OCI-M2 (cell line): ENCODE results near the gene ZRANB1.

Experiments
- DNase-seq: peaks from one replicate; lab custom pipeline; 2025; ENCODE audit not compliant: unreplicated experiment; lab: John Stamatoyannopoulos, UW

Gene ZRANB1

DNA sequence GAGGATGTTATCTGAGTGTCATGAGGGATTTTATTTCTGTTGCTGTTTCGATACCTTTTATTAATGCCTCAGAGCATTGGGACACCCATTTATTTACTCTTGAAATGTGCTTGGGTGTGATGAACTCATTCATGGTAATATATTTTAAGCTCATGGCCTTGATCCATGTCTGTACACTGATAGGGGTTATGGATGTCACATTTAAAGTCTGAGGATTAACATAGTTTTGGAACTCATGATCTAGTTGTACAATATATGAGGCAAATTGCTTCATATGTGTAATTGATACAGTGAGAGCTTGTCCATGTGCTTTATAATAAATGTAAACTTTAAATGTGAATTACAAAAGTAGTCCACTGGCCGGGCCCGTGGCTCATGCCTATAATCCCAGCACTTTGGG lies 23.0 kb upstream of the ZRANB1 start:
- DNase-seq: no peak

DNA sequence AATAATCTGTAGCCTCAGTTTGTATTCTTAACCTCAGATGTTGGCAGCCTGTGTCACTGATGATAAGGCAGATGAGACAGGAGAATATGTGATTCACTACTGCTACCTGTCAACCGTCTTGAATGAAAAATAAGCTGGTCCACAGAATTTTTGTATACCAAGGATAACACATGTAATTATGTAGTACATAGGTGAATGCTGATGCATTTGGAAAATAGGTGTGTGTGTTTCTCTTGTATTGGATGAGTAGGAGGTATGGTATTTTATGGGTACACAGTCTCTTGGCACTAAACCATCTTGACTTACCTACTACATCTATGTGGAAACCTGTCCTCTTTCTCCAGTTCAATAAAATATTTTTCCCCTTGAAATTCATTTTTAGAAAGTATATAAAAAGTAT lies 20.7 kb upstream of the ZRANB1 start:
- no peak for DNase-seq

DNA sequence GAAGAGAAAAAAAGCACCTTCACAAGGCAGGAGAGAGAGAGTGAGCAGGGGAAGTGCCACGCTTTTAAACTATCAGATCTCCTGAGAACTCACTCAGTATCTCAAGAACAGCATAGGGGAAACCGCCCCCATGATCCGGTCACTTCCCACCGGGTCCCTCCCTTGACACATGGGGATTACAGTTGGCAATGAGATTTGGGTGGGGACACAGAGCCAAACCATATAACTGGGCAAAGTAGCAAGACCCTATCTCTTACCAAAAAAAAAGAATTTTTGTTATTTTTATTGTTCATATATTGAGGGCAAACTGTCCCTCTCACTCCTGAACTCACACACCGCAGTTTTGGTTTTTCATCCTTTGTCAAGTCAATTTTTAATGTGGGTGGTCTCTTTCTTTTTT lies 18.2 kb upstream of the ZRANB1 start:
- no peak for DNase-seq

DNA sequence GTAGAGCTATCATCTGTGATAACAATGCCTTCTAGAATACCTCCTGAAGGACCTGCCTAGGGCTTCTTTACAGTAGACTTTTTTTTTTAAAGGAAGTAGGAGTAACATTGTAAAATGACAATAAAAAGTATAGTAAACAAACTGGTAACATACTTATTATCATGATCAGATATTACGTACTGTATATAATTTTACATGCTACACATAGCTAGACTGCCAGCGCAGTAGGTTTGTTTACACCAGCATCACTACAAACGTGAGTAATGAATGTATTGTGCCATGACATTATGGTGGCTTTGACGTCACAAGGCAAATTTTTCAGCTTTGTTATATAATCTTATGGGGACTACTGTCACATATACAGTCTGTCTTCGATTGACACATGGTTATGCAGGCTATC lies 15.4 kb upstream of the ZRANB1 start:
- DNase-seq: no peak

DNA sequence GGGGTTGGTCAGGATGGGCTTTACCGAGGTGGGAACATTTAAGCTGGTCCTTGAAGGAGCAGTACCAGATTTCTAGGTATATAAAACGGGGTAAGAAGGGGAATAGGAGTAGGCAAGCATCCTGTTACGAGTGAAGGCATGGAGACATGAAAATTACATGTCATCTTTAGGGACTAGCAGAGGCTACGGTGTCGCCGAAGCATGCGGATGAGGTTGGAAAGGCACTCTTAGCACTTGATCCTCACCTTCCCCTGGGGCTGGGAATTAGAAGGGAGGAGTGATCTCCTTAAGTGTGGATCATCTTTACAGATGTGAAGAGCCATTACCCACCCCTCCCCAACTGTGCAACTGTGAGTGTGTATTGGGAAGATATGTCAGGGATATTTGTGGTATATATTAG lies 13.8 kb upstream of the ZRANB1 start:
- DNase-seq: no peak

DNA sequence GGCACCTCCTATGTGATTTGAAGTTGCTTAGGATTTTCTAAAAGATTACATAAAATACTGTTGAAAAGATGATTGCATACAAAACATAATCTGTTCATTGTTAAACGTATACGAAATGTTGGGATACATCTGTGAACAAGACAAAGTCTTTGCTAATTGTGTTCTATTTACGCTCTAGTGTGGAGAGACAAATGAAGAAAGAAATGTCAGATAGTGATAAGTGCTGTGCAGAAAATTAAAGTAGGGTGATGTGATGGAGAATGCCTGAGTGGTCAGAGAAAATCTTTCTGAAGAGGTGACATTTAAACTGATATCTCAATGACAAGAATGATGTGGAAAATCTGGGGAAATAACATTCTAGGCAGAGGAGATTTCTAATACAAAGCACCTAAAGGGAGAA lies 13.4 kb upstream of the ZRANB1 start:
- no peak for DNase-seq

DNA sequence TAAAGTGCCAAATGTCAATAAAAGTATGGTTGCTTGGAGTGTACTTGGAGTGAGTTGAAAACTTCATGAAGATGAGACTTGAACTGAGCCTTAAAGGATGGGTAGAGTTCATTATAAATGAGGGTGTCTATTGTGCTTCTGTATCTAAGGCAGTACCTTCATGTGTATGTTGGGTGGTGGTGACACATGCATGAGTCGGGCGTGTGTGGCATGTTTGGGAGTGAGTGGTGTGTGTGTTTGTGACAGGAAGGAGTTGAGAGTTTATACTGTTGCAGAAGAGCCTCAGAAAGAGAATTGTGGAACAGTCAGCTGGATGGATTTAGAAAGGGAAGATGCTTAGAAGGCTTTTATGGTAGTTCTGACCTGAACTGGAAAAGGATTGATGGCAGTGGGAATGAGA lies 6.0 kb upstream of the ZRANB1 start:
- DNase-seq: no peak

DNA sequence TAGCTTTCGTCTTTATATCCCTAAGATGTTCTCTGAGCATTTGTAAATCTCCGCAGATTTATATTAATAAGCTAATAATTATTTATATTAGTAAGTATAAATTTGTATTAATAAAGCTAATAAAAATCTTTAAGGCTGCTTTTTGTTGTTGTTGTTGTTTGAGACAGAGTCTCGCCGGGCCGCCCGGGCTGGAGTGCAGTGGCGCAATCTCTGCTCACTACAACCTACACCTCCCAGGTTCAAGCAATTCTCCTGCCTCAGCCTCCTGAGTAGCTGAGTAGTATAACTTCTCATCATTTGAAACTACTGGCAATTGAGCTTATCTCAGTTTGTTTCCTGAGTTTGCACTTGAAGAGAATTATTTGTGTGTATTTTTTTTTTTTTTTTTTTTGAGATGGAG lies 5.1 kb upstream of the ZRANB1 start:
- DNase-seq: no peak

DNA sequence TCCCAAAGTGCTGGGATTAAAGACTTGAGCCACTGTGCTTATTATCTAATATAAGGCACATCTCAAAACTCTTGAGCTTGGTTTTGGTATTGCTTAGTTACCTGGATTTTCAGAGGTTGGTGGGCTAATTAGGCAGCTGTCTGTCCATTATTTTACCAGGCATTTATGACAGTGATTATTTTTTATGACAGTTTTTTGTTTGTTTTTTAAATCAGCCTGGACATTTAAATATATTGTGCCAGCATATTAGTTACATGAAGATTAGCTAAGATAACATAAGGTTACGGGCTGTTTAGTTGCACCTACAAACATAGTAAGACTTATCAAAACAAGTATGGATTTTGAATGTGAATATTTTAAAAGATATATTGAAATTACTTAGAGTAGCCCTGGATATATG lies 2.6 kb upstream of the ZRANB1 start:
- DNase-seq: no peak

DNA sequence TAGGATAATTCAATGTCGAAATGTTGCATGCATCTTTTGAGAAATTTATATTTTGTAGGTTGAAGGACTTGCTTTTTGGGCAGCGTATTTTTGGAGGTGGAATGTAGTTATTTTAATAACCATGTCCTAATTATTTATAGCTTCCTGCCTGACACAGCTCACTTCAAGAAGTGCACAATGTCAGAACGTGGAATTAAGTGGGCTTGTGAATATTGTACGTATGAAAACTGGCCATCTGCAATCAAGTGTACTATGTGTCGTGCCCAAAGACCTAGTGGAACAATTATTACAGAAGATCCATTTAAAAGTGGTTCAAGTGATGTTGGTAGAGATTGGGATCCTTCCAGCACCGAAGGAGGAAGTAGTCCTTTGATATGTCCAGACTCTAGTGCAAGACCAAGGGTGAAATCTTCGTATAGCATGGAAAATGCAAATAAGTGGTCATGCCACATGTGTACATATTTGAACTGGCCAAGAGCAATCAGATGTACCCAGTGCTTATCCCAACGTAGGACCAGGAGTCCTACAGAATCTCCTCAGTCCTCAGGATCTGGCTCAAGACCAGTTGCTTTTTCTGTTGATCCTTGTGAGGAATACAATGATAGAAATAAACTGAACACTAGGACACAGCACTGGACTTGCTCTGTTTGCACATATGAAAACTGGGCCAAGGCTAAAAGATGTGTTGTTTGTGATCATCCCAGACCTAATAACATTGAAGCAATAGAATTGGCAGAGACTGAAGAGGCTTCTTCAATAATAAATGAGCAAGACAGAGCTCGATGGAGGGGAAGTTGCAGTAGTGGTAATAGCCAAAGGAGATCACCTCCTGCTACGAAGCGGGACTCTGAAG lies 620 bp downstream of the ZRANB1 start:
- DNase-seq: no peak

DNA sequence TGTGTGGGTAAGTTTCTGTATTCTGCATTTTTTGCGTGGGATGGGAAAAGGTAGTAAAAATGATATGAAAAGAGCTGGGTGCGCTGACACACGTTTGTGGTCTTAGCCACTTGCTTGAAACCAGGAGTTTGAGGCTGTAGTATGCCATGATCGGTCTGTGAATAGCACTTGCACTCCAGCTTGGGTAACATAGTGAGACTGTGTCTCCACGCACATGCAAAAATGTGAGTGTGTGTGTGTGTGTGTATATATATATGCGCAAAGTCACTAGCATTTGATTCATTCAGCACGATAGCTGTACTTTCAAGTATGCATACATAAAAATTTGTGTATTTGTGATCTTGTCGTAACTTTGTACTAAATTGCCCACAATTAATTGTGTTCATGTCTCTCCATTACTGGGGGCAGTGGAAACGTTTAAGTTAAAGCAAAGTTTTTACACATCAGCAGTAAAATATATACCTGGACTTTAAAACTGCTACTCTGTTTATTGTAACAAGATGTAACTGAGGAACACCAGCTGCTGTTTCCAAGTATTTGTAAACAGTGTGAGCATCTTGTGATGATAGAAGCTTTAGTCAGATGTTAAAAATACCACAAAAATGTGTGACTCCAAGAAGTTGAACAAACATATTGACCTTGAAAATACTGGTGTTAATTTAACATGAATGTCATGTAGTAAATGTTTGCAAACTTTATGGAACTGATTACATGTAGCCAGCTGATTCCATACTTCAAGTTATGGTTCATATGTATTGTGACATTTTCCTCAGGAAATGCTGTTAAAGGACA lies 1.6 kb downstream of the ZRANB1 start:
- DNase-seq: no peak

DNA sequence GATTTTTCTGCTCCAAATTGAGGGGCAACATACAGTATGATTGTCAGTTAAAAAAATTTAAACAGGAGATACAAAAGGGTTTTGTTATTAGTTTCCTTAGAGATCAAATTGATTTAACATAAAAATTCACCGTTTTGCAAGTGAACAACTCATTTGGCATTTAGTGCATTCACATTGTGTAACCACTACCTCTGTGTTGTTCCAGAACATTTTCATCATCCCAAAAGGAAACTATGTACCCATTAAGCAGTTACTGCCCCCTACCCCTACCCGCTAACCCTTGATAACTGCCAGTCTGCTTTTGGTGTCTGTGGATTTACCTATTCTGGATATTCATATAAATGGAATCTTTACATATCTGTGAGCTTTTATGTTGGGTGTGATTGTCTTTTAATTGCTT lies 3.1 kb downstream of the ZRANB1 start:
- DNase-seq: no peak

DNA sequence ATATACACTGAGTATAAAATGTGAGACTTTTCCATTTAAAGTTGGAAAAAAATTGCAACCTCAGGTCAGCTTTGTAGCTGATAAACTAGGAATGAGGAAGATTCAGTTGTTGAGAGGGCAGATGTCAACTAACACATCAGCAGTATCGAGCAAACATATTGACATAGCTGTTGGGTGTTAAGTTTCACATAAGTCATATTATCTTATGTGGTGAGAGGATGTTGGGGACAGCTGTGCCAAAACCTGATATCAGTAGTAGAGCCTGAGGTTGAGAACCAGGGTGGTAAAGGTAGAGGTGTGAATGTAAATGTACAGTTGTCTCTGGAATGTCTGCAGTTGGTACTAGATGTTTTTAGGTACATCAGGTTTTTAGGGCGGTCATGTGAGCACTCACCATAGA lies 5.0 kb downstream of the ZRANB1 start:
- DNase-seq: peak; percentile 66

DNA sequence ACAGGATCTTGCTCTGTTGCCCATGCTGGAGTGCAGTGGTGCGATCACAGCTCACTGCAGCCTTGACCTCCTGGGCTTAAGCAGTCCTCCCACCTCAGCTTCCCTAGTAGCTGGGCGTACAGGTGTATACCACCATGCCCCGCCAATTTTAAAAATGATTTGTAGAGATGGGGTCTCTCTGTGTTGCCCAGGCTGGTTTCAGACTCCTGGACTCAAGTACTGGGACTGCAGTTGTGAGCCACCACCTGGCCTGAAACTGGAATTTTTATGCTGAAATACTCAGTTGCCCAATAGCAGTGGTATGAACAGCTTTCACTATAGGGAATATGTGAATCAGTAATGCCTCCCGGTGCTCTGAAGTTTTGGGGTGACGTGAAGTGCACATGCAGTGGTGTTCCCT lies 7.6 kb downstream of the ZRANB1 start:
- DNase-seq: no peak

DNA sequence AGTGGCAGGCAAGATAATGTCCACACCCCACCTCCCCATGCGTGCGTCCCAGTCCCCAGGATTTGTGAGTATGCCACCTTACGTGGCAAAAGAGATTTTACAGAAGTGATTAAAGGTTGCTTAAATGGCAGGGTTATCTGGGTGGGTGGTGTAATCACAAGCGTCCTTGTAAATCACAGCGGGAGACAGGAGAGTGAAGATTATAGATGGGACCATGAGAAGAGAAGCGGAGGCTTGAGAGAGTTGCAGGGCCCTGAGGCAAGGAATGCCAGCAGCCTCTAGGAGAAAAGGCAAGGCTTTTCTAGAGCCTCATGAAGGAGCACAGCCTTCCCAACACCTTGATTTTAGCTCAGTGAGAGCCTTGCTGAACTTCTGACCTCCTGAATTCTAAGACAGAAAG lies 10.2 kb downstream of the ZRANB1 start:
- DNase-seq: no peak

DNA sequence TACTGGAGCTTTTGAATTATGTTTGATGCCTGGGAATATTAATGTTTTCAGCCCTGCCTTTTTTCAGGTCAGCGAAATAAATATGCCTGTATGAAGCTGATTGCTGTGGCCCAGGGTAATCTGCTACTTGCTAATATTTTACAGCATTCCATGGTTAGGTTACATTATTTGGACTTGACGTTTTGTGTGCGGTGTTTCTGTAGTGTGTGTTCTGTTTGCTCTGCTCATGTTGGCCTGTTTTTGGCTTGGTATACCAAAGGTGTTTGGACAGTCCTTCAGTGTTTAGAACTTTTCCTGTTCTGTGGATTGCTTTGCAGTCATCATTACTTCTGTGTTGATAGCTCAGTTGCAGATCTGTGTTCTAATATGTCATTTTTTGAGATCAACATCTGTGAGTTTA lies 11.5 kb downstream of the ZRANB1 start:
- no peak for DNase-seq

DNA sequence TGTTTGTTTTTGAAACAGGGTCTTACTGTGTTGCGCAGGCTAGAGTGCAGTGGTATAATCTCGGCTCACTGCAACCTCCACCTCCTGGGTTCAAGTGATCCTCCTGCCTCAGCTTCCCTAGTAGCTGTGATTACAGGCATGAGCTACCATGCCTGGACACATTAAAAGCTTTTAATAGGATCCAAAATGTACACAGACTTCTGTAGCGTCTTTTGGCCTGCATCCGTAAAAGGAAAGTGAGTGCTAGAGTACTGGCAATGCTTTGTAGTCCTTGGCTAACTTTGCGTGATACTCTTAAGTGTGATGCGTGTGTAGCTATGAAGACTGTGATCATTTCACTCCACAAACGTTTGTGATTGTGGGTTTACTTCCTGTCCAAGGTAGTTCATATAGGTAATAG lies 13.3 kb downstream of the ZRANB1 start:
- DNase-seq: no peak

DNA sequence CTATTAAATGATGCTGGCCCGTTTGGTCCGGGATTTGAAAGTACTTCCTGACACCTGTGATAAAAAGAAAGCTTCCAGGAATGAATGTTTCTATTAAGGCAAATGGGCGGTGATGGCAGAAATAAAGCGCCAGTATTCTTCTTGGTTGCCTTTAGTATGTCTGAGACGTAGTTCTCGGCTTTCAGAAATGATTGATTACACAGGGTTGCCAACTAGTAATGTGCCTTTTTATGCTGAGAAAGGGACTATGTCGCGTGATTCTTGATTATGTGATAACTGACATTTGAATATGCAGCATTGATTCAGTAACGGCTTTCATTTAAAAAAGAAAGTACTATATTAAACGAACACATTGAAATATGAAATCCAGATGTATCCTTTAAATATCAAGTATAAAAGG lies 13.9 kb downstream of the ZRANB1 start:
- DNase-seq: no peak

DNA sequence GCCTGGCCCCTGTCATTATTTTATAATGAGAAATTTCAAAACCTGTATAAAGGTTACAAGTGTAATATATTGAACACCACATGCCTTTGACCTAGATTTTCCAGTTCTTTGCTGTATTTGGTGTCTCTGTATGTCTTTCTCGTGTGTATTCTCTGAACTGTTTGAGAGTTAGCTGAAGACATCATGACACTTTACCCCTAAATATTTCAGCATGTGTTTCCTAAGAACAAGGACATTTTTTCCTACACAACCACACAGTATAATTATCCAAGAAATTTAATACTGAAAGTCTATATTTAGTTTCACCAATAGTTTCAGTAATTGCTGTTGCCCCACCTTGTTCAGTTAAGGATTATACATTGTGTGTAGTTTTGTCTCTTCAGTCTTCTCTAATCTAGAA lies 14.8 kb downstream of the ZRANB1 start:
- no peak for DNase-seq

DNA sequence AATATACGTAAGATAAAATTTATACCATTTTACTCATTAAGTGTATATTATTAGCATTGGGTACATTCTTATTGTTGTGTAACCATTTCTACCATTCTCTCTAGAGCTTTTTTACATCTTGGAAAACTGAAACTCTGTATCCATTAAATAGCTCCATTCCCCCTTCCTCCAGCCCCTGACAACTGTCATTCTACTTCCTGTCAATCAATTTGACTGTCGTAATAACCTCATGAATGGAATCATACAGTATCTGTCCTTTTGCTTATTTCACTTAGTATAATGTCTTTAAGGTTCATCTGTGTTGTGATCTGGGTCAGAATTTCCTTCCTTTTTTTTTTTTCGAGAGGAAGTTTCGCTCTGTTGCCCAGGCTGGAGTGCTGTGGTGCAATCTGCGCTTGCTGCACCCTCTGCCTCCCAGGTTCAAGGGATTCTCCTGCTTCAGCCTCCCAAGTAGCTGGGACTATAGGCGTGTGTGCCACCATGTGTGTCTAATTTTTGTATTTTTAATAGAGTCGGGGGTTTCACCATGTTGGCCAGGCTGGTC lies 15.6 kb downstream of the ZRANB1 start:
- no peak for DNase-seq

DNA sequence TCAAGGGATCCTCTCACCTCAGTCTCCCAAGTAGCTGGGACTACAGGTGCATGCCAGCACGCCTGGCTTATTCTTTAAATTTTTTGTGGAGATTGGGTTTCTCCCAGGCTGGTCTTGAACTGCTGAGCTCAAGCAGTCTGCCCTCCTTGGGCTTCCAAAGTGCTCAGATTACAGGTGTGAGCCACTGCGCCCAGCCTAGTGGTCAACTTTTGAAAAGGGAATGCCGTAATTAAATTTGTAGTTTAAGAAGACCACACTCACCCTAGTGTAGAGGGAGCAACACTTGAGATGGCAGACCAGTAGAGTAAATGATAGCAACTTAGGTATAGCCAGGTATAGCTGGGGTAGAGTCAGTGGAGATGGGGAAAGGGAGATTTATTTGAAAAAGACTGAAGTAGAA lies 17.6 kb downstream of the ZRANB1 start:
- DNase-seq: no peak

DNA sequence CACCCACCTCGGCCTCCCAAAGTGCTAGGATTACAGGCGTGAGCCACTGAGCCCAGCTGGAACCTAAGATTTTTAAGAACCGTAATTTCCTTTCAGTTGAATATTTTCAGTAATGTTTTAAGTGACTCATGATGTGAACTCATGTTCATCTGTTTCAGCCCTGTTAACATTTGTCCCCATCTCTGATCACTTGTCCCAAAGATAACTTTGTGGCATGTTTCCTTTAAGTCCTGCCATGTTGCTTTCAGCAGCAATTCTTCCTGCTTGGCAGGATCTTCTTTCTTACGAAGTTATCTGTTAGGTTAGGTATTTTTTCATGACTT lies 19.3 kb downstream of the ZRANB1 start:
- no peak for DNase-seq
